OCI-LY7 (cell line): ENCODE data around the gene ZNF438. TPM values are rescaled to one million over a fixed set of nuclear protein-coding genes. Genes with fewer than 3 reads are reported as not detected.

ENCODE experiments used
- BruUV-seq: library from RNA; stranded (reverse); fragments of 400-500 nt; replicated peaks from 2 replicates; lab custom pipeline; 2021; lab: Mats Ljungman, UMichigan
- CTCF ChIA-PET: fragments of 300-600 bp; sonication (Branson Sonifier 250); formaldehyde crosslinking; loops from one replicate; lab custom pipeline; 2022; ENCODE audit warnings: antibody characterized with exemption; ENCODE audit not compliant: unreplicated experiment; lab: Charles Lee
- POLR2A ChIA-PET: fragments of 300-600 bp; sonication (Branson Sonifier 250); formaldehyde crosslinking; loops from one replicate; lab custom pipeline; 2022; ENCODE audit warnings: antibody characterized with exemption; lab: Charles Lee
- DNase-seq: peaks from one replicate; pipeline ENCODE4 v3.0.0-alpha.2; 2015; ENCODE audit warnings: low spot score
- H2AFZ ChIP-seq: fragments of 200-600 bp; sonication (generic), shearing (Covaris generic); 2 replicates; pipeline ENCODE4 v1.6.1; 2014; ENCODE audit warnings: mild to moderate bottlenecking, antibody characterized with exemption, low read length, moderate library complexity
- H3K27ac ChIP-seq: fragments of 200-600 bp; sonication (generic); 2 replicates; pipeline ENCODE4 v1.5.1; 2014; ENCODE audit warnings: mixed run types, low read depth, mild to moderate bottlenecking, moderate library complexity, low read length, inconsistent platforms; ENCODE audit not compliant: poor library complexity, severe bottlenecking
- H3K36me3 ChIP-seq: fragments of 200-600 bp; sonication (generic); 2 replicates; pipeline ENCODE4 v1.6.1; 2014; ENCODE audit warnings: mild to moderate bottlenecking, antibody characterized with exemption, low read length, moderate library complexity, mixed read lengths; ENCODE audit not compliant: insufficient read depth
- H3K4me1 ChIP-seq: fragments of 200-600 bp; sonication (generic); 2 replicates; pipeline ENCODE4 v1.5.1; 2014; ENCODE audit warnings: mild to moderate bottlenecking, low read length; ENCODE audit not compliant: insufficient read depth, poor library complexity, severe bottlenecking
- H3K4me2 ChIP-seq: fragments of 200-600 bp; sonication (generic); 2 replicates; pipeline ENCODE4 v1.6.1; 2014; ENCODE audit warnings: mild to moderate bottlenecking, low read length
- H3K4me3 ChIP-seq: fragments of 200-600 bp; sonication (generic); 2 replicates; pipeline ENCODE4 v1.5.1; 2014; ENCODE audit warnings: mild to moderate bottlenecking, low read depth, low read length; ENCODE audit not compliant: poor library complexity, severe bottlenecking
- H3K79me2 ChIP-seq: fragments of 200-600 bp; sonication (generic); 2 replicates; pipeline ENCODE4 v1.6.1; 2016; ENCODE audit warnings: low read depth, mild to moderate bottlenecking, low read length, moderate library complexity, mixed read lengths; ENCODE audit not compliant: insufficient read depth
- H3K9me2 ChIP-seq: fragments of 200-600 bp; sonication (generic); 2 replicates; pipeline ENCODE4 v1.6.1; 2016; ENCODE audit warnings: mild to moderate bottlenecking, low read length, mixed read lengths; ENCODE audit not compliant: insufficient read depth
- H3K9me3 ChIP-seq: fragments of 200-600 bp; sonication (generic); 2 replicates; pipeline ENCODE4 v1.6.1; 2014; ENCODE audit warnings: mild to moderate bottlenecking, mixed run types, low read length, mixed read lengths
- H4K20me1 ChIP-seq: fragments of 200-600 bp; sonication (generic); 2 replicates; pipeline ENCODE4 v1.6.1; 2014; ENCODE audit warnings: mild to moderate bottlenecking, antibody characterized with exemption, low read length, moderate library complexity, mixed read lengths; ENCODE audit not compliant: insufficient read depth
- CTCF ChIP-seq: fragments of 200-600 bp; sonication (generic); conservative IDR thresholded peaks from 2 replicates; pipeline ENCODE4 v1.5.1; 2014; ENCODE audit warnings: mild to moderate bottlenecking, antibody characterized with exemption, low read length, moderate library complexity, mixed read lengths
- EZH2phosphoT487 ChIP-seq: fragments of 200-600 bp; sonication (generic); IDR thresholded peaks from 2 replicates; pipeline ENCODE4 v1.6.1; 2018; ENCODE audit warnings: low read depth, borderline replicate concordance, mild to moderate bottlenecking, mixed run types, antibody characterized with exemption, low read length, moderate library complexity, mixed read lengths
- intact Hi-C: fragments of 100-400 bp; cut with micrococcal nuclease; formaldehyde crosslinking; loops from one replicate; pipeline ENCODE4 v1.10.0; 2022; ENCODE audit not compliant: unreplicated experiment
- total RNA-seq, 2 experiments: library from RNA; depleted of rRNA in 1 of 2; stranded (reverse); fragments of >200 nt in 1 of 2; shearing (Covaris generic) in 1 of 2; gene quantifications; 2 replicates each; pipeline ENCODE4 v1.2.3, GENCODE V29; 2014 to 2022

The ZNF438 gene
- total RNA-seq, 2 experiments from 2014 or later: 2.0 to 2.5 TPM

GRCh38 chr10:30991647-30992011, 40.0 kb downstream of the ZNF438 start:
- no peak for TF ChIP-seq CTCF
- no peak for TF ChIP-seq EZH2phosphoT487
- intact Hi-C loops: no loop called here
- DNase-seq: no peak
- Histone ChIP-seq H3K36me3 (no peaks in the 10 kb centered on the region), H3K4me1 (no peaks in the 10 kb centered on the region), H3K79me2 (no peaks in the 10 kb centered on the region), H3K27ac (no peak overlapping the region), H3K9me2 (no peaks in the 10 kb centered on the region; the same call in 1 of the 2 replicates), H4K20me1 (no peaks in the 10 kb centered on the region), H3K4me2 (no peak overlapping the region), H3K9me3 (peaks cover 8% of the 10 kb centered on the region; the same call in 1 of the 2 replicates), H3K4me3 (no peak overlapping the region), H2AFZ (no peak overlapping the region)
- BruUV-seq: no TSS peak
- CTCF ChIA-PET: no interaction called here
- POLR2A ChIA-PET: no interaction called here

- Histone ChIP-seq H3K9me2 (no peaks in the 10 kb centered on the region), H3K36me3 (no peaks in the 10 kb centered on the region), H4K20me1 (no peaks in the 10 kb centered on the region), H3K4me2 (no peak overlapping the region), H3K9me3 (peaks cover 8% of the 10 kb centered on the region; the same call in 1 of the 2 replicates), H3K4me3 (no peak overlapping the region), H3K4me1 (no peaks in the 10 kb centered on the region), H2AFZ (no peak overlapping the region), H3K27ac (no peak overlapping the region), H3K79me2 (no peaks in the 10 kb centered on the region)
- POLR2A ChIA-PET: no interaction called here
- BruUV-seq: no TSS peak
- intact Hi-C loops: no loop called here
- TF ChIP-seq CTCF: no peak
- no peak for TF ChIP-seq EZH2phosphoT487
- CTCF ChIA-PET: no interaction called here
- DNase-seq: no peak
Measured at GRCh38 chr10:30990971-30991646, 40.6 kb downstream of the ZNF438 start.

GRCh38 chr10:30990351-30990750, 41.3 kb downstream of the ZNF438 start:
- Histone ChIP-seq H3K9me2 (no peaks in the 10 kb centered on the region), H3K27ac (no peak overlapping the region), H3K4me1 (no peaks in the 10 kb centered on the region), H4K20me1 (no peaks in the 10 kb centered on the region), H3K4me3 (no peak overlapping the region), H3K4me2 (no peak overlapping the region), H3K79me2 (no peaks in the 10 kb centered on the region), H3K36me3 (no peaks in the 10 kb centered on the region), H3K9me3 (peaks cover 4% of the 10 kb centered on the region; the same call in 1 of the 2 replicates), H2AFZ (no peak overlapping the region)
- no peak for DNase-seq
- no TSS peak for BruUV-seq
- TF ChIP-seq CTCF (no peak), EZH2phosphoT487 (no peak)
- ChIA-PET CTCF (no interaction called here), POLR2A (no interaction called here)
- intact Hi-C loops: no loop called here
